ENCODE measurements around the gene SLC45A3. TPM values are rescaled to one million over a fixed set of nuclear protein-coding genes. Genes with fewer than 3 reads are reported as not detected.

Gene SLC45A3
- total RNA-seq, 1 donor from 2014 or later: 0.79 TPM

- DNase-seq (ENCODE audit: low read depth): no peak
- no peaks in the 10 kb centered on the region for H3K27me3 ChIP-seq (ENCODE audit: control insufficient read depth, insufficient read depth, low read length)
- H3K36me3 ChIP-seq (ENCODE audit: control insufficient read depth, insufficient read depth, low read length): no peaks in the 10 kb centered on the region
- no peak overlapping the region for H3K4me3 ChIP-seq (ENCODE audit: low read depth, low read length)
- TF ChIP-seq CTCF (IDR thresholded peaks at IDR 0.05; ENCODE audit: insufficient read depth, low read length, severe bottlenecking): no peak
- FAIRE-seq: no peak
Observed at GRCh38 chr1:205675247-205675646, 5.1 kb downstream of the SLC45A3 start.

GRCh38 chr1:205672970-205673369, 7.3 kb downstream of the SLC45A3 start:
- H3K36me3 ChIP-seq (ENCODE audit: control insufficient read depth, insufficient read depth, low read length): no peaks in the 10 kb centered on the region
- H3K4me3 ChIP-seq (ENCODE audit: low read depth, low read length): no peak overlapping the region
- TF ChIP-seq CTCF (IDR thresholded peaks at IDR 0.05; ENCODE audit: insufficient read depth, low read length, severe bottlenecking): no peak
- FAIRE-seq (no peak), DNase-seq (ENCODE audit: low read depth) (no peak)
- no peaks in the 10 kb centered on the region for H3K27me3 ChIP-seq (ENCODE audit: control insufficient read depth, insufficient read depth, low read length)

- Histone ChIP-seq H3K36me3 (ENCODE audit: control insufficient read depth, insufficient read depth, low read length) (no peaks in the 10 kb centered on the region), H3K27me3 (ENCODE audit: control insufficient read depth, insufficient read depth, low read length) (no peaks in the 10 kb centered on the region), H3K4me3 (ENCODE audit: low read depth, low read length) (no peak overlapping the region)
- no peak for FAIRE-seq
- DNase-seq (ENCODE audit: low read depth): no peak
- TF ChIP-seq CTCF (IDR thresholded peaks at IDR 0.05; ENCODE audit: insufficient read depth, low read length, severe bottlenecking): no peak
Observed at GRCh38 chr1:205672395-205672889, 7.9 kb downstream of the SLC45A3 start.

- DNase-seq (ENCODE audit: low read depth): no peak
- no peak for FAIRE-seq
- H3K36me3 ChIP-seq (ENCODE audit: control insufficient read depth, insufficient read depth, low read length): no peaks in the 10 kb centered on the region
- H3K27me3 ChIP-seq (ENCODE audit: control insufficient read depth, insufficient read depth, low read length): no peaks in the 10 kb centered on the region
- TF ChIP-seq CTCF (IDR thresholded peaks at IDR 0.05; ENCODE audit: insufficient read depth, low read length, severe bottlenecking): no peak
- H3K4me3 ChIP-seq (ENCODE audit: low read depth, low read length): no peak overlapping the region
Observed at GRCh38 chr1:205670611-205671430, 9.5 kb downstream of the SLC45A3 start.

GRCh38 chr1:205670150-205670446, 10.2 kb downstream of the SLC45A3 start:
- TF ChIP-seq CTCF (IDR thresholded peaks at IDR 0.05; ENCODE audit: insufficient read depth, low read length, severe bottlenecking): no peak
- Histone ChIP-seq H3K4me3 (ENCODE audit: low read depth, low read length) (no peak overlapping the region), H3K27me3 (ENCODE audit: control insufficient read depth, insufficient read depth, low read length) (no peaks in the 10 kb centered on the region), H3K36me3 (ENCODE audit: control insufficient read depth, insufficient read depth, low read length) (no peaks in the 10 kb centered on the region)
- DNase-seq (ENCODE audit: low read depth) (no peak), FAIRE-seq (no peak)

Measured in bronchial epithelial cell (primary cell).